H1 (cell line): Measurements from ENCODE around the gene HSPB1. TPM values are rescaled to one million over a fixed set of nuclear protein-coding genes. Genes with fewer than 3 reads are reported as not detected.

Experiments used
- EZH2 ChIP-seq: fragments of 200-600 bp; sonication (generic); IDR thresholded peaks from 2 replicates; pipeline ENCODE4 v1.7.1; 2012; ENCODE audit warnings: low read depth, mild to moderate bottlenecking, moderate library complexity, low read length, inconsistent platforms; ENCODE audit not compliant: severe bottlenecking
- POLR2A ChIP-seq, 2 experiments: IDR thresholded peaks; 1 replicate in 1 of 2; 2 replicates in 1 of 2; pipeline ENCODE4 v1.6.1; 2011; ENCODE audit warnings: low read depth in 2 of 2, low read length in 2 of 2, mild to moderate bottlenecking in 2 of 2; ENCODE audit errors: control extremely low read depth in 1 of 2
- RAD21 ChIP-seq, 2 experiments: IDR thresholded peaks in 1 of 2; conservative IDR thresholded peaks in 1 of 2; 2 replicates each; pipeline ENCODE4 v1.6.1; 2011; ENCODE audit warnings: low read depth in 2 of 2, low read length in 2 of 2, improper control_type of control experiment in 1 of 2, inconsistent platforms in 1 of 2, mild to moderate bottlenecking in 1 of 2, moderate library complexity in 1 of 2
- RFX5 ChIP-seq: IDR thresholded peaks from 2 replicates; pipeline ENCODE4 v1.6.1; 2011; ENCODE audit warnings: low read depth, low read length, improper control_type of control experiment, borderline replicate concordance
- RNF2 ChIP-seq: fragments of 200-900, 300-1000 bp; sonication (generic); IDR thresholded peaks from 2 replicates; pipeline ENCODE4 v1.7.1; 2016; ENCODE audit warnings: borderline replicate concordance, low read depth, mild to moderate bottlenecking, antibody characterized with exemption, low read length; ENCODE audit not compliant: poor library complexity, severe bottlenecking; ENCODE audit errors: missing control alignments
- TCF12 ChIP-seq: IDR thresholded peaks from 2 replicates; pipeline ENCODE4 v1.6.1; 2011; ENCODE audit warnings: low read depth, mild to moderate bottlenecking, low read length
- polyA plus RNA-seq, 7 experiments: library from polyadenylated mRNA; depleted of rRNA in 3 of 7; stranded (reverse) in 5 of 7; unstranded in 2 of 7; fragments of >200 nt in 5 of 7; fragments of 200-250 nt in 2 of 7; gene quantifications; 1 replicate in 5 of 7; 2 replicates in 1 of 7; 4 replicates in 1 of 7; pipeline versions ENCODE4 v1.2.1 to v1.2.3, GENCODE V29; 2011 to 2013; ENCODE audit warnings: missing spikeins in 2 of 7, mixed read lengths in 2 of 7
- total RNA-seq: library from RNA; stranded (reverse); fragmentation: NEBNext Ultra II Directional; extraction: Animal tissue kit (Norgen Biotek cat#: 25700); gene quantifications from 2 replicates; pipeline ENCODE4 v1.2.1, GENCODE V29; 2021
- TF ChIP-seq, protein P1 (sequence below): fragments of 300-600 bp; sonication (generic); IDR thresholded peaks from 2 replicates; pipeline ENCODE4 v1.7.1; 2012; ENCODE audit warnings: low read length, moderate library complexity, mild to moderate bottlenecking, inconsistent platforms; ENCODE audit not compliant: insufficient replicate concordance

HSPB1 gene
- total and polyA plus RNA-seq, 2 of the 8 experiments (the other 6 are each of a cell fraction or from before 2014, with no cell fraction given) = 165 to 254 TPM

GRCh38 chr7:76254781-76255180, 47.7 kb upstream of the HSPB1 start (continued):
- TF ChIP-seq, protein P1, sequence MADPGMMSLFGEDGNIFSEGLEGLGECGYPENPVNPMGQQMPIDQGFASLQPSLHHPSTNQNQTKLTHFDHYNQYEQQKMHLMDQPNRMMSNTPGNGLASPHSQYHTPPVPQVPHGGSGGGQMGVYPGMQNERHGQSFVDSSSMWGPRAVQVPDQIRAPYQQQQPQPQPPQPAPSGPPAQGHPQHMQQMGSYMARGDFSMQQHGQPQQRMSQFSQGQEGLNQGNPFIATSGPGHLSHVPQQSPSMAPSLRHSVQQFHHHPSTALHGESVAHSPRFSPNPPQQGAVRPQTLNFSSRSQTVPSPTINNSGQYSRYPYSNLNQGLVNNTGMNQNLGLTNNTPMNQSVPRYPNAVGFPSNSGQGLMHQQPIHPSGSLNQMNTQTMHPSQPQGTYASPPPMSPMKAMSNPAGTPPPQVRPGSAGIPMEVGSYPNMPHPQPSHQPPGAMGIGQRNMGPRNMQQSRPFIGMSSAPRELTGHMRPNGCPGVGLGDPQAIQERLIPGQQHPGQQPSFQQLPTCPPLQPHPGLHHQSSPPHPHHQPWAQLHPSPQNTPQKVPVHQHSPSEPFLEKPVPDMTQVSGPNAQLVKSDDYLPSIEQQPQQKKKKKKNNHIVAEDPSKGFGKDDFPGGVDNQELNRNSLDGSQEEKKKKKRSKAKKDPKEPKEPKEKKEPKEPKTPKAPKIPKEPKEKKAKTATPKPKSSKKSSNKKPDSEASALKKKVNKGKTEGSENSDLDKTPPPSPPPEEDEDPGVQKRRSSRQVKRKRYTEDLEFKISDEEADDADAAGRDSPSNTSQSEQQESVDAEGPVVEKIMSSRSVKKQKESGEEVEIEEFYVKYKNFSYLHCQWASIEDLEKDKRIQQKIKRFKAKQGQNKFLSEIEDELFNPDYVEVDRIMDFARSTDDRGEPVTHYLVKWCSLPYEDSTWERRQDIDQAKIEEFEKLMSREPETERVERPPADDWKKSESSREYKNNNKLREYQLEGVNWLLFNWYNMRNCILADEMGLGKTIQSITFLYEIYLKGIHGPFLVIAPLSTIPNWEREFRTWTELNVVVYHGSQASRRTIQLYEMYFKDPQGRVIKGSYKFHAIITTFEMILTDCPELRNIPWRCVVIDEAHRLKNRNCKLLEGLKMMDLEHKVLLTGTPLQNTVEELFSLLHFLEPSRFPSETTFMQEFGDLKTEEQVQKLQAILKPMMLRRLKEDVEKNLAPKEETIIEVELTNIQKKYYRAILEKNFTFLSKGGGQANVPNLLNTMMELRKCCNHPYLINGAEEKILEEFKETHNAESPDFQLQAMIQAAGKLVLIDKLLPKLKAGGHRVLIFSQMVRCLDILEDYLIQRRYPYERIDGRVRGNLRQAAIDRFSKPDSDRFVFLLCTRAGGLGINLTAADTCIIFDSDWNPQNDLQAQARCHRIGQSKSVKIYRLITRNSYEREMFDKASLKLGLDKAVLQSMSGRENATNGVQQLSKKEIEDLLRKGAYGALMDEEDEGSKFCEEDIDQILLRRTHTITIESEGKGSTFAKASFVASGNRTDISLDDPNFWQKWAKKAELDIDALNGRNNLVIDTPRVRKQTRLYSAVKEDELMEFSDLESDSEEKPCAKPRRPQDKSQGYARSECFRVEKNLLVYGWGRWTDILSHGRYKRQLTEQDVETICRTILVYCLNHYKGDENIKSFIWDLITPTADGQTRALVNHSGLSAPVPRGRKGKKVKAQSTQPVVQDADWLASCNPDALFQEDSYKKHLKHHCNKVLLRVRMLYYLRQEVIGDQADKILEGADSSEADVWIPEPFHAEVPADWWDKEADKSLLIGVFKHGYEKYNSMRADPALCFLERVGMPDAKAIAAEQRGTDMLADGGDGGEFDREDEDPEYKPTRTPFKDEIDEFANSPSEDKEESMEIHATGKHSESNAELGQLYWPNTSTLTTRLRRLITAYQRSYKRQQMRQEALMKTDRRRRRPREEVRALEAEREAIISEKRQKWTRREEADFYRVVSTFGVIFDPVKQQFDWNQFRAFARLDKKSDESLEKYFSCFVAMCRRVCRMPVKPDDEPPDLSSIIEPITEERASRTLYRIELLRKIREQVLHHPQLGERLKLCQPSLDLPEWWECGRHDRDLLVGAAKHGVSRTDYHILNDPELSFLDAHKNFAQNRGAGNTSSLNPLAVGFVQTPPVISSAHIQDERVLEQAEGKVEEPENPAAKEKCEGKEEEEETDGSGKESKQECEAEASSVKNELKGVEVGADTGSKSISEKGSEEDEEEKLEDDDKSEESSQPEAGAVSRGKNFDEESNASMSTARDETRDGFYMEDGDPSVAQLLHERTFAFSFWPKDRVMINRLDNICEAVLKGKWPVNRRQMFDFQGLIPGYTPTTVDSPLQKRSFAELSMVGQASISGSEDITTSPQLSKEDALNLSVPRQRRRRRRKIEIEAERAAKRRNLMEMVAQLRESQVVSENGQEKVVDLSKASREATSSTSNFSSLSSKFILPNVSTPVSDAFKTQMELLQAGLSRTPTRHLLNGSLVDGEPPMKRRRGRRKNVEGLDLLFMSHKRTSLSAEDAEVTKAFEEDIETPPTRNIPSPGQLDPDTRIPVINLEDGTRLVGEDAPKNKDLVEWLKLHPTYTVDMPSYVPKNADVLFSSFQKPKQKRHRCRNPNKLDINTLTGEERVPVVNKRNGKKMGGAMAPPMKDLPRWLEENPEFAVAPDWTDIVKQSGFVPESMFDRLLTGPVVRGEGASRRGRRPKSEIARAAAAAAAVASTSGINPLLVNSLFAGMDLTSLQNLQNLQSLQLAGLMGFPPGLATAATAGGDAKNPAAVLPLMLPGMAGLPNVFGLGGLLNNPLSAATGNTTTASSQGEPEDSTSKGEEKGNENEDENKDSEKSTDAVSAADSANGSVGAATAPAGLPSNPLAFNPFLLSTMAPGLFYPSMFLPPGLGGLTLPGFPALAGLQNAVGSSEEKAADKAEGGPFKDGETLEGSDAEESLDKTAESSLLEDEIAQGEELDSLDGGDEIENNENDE = no peak
- TF ChIP-seq RFX5 = no peak
- TF ChIP-seq TCF12 = no peak
- TF ChIP-seq RNF2 = no peak
- TF ChIP-seq POLR2A (IDR thresholded peaks at IDR 0.05; ENCODE audit: control extremely low read depth in 1 of 2, low read depth in 2 of 2, low read length in 2 of 2) = no peak
- TF ChIP-seq EZH2 = no peak
- TF ChIP-seq RAD21 (IDR thresholded peaks at IDR 0.05 in 1 of 2, conservative IDR thresholded peaks at IDR 0.05 in 1 of 2; ENCODE audit: low read depth in 2 of 2, low read length in 2 of 2) = no peak
- TF ChIP-seq, all 59 proteins: peak for 0
